ENCODE data around the gene ABAT.
"Not testable (repeated sequence)": the region's sequence is repeated elsewhere in the genome, so short reads cannot be mapped to it uniquely, and the experiment has no call there.

DNA sequence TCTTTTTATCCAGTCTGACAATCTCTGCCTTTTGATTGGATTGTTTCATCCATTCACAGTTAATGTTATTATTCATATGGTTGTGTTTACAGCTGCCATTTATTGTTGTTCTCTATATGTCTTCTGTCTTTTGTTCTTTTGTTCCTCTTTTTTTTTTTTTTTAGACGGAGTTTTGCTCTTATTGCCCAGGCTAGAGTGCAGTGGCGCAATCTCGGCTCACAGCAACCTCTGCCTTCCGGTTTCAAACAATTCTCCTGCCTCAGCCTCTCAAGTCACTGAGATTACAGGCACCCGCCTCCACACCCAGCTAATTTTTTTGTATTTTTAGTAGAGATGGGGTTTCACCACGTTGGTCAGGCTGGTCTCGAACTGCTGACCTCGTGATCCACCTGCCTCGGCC, 74.5 kb downstream of the ABAT start:
- TF ChIP-seq POLR2AphosphoS5 (IDR thresholded peaks at IDR 0.05; ENCODE audit: low read length); EZH2 (IDR thresholded peaks at IDR 0.05; ENCODE audit: borderline replicate concordance, control insufficient read depth, low read depth, low read length); EED (IDR thresholded peaks at IDR 0.05; ENCODE audit: low read depth); MAX (IDR thresholded peaks at IDR 0.05; ENCODE audit: low read depth, low read length); TAF1 (IDR thresholded peaks at IDR 0.05; ENCODE audit: borderline replicate concordance, low read depth, low read length); ETV6 (conservative IDR thresholded peaks at IDR 0.05 in 1 of 2, IDR thresholded peaks at IDR 0.05 in 1 of 2; ENCODE audit: borderline replicate concordance in 1 of 2, low read depth in 1 of 2); NFYA (IDR thresholded peaks at IDR 0.05; ENCODE audit: borderline replicate concordance, low read depth, low read length); EP300 (IDR thresholded peaks at IDR 0.05; ENCODE audit: borderline replicate concordance in 1 of 2, control insufficient read depth in 1 of 2, low read depth in 2 of 2, low read length in 2 of 2); POU2F2 (IDR thresholded peaks at IDR 0.05; ENCODE audit: borderline replicate concordance, low read depth, low read length): not testable (repeated sequence)
- TF ChIP-seq, protein P1, sequence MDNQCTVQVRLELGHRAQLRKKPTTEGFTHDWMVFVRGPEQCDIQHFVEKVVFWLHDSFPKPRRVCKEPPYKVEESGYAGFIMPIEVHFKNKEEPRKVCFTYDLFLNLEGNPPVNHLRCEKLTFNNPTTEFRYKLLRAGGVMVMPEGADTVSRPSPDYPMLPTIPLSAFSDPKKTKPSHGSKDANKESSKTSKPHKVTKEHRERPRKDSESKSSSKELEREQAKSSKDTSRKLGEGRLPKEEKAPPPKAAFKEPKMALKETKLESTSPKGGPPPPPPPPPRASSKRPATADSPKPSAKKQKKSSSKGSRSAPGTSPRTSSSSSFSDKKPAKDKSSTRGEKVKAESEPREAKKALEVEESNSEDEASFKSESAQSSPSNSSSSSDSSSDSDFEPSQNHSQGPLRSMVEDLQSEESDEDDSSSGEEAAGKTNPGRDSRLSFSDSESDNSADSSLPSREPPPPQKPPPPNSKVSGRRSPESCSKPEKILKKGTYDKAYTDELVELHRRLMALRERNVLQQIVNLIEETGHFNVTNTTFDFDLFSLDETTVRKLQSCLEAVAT (IDR thresholded peaks at IDR 0.05), result not testable (repeated sequence)
- TF ChIP-seq, protein P2, sequence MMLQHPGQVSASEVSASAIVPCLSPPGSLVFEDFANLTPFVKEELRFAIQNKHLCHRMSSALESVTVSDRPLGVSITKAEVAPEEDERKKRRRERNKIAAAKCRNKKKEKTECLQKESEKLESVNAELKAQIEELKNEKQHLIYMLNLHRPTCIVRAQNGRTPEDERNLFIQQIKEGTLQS (IDR thresholded peaks at IDR 0.05; ENCODE audit: borderline replicate concordance, extremely low read depth, low read depth, low read length), result not testable (repeated sequence)

Measured in GM12878 (cell line).